Measurements from ENCODE around the gene ADRB1. TPM values are rescaled to one million over a fixed set of nuclear protein-coding genes. Genes with fewer than 3 reads are reported as not detected.

Gene ADRB1
- 7.2 and 19.1 TPM in 2 replicates for total RNA-seq

DNA sequence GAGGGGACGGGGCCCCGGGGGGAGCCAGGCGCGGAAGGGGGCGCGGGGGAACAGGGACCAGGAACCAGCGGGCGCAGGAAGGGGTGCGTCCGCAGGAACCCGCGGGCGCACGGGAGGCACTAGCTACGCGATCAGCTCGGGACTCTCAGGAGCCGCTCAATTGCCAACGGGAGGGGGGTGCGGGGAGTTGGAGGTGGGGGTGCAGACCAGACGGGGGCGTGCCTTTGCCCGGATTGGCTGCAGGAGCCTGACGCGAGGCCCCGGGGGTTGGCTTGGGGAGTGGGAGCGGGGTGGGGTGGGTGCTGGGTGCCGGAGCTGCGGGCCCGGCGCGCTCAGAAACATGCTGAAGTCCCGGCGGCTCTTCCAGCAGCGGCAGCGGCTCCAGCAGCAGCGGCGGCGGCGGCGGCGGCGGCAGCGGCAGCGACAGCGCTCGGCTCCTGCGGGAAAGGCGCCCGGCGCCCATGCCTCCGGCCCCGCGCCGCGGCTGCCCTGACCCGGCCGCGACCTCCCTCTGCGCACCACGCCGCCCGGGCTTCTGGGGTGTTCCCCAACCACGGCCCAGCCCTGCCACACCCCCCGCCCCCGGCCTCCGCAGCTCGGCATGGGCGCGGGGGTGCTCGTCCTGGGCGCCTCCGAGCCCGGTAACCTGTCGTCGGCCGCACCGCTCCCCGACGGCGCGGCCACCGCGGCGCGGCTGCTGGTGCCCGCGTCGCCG lies at the start of gene ADRB1:
ADRB1 (plus strand) TSS at position 335 of the 715 bp plus-strand sequence; CDS start at position 602, 267 bp downstream.
- peak; percentile 88 to 96 for DNase-seq (ENCODE audit: low read depth in 2 of 2)

DNA sequence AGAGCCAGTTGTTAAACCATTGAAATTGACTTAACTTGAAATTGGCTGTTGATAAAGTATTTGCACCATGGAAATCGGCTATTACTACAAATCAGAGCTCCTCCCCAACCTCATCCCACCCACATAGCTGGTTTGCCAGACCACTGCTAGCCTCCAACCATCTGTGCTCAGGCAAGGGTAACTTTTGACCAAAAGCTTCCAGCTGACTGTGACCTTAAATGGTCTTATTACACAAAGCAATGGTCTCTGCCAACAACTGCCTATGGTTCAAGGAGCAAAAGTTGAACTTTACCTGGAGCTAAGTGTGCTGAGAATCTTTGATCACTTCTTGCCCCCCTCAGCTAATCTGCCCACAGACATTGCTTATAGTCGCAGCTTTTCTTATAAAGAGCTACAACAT lies 48.5 kb upstream of the ADRB1 start:
- no peak for DNase-seq (ENCODE audit: low read depth in 2 of 2)

GRCh38 chr10:113997428-113997827 lies 46.2 kb upstream of the ADRB1 start:
- DNase-seq (ENCODE audit: low read depth in 2 of 2): no peak

DNA sequence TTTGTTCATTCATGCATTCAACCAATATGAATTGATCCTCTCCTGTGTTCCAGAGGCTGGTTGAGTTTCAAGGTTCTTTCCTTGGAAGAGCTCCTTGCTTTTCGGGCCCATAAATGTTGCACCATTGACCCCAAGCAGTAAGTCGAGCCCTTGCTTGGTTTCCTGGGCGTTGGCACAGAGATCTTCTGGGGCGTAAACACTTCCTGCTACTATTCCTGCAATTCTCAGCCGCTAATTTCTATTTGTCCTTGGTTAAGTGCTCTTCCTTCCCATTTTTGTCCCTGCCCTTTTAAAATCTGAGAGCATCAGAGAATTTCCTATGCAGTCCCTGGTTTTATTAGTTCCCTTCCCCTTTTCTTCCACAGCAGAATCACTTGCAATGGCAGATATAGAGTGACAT lies 44.1 kb upstream of the ADRB1 start:
- no peak for DNase-seq (ENCODE audit: low read depth in 2 of 2)

DNA sequence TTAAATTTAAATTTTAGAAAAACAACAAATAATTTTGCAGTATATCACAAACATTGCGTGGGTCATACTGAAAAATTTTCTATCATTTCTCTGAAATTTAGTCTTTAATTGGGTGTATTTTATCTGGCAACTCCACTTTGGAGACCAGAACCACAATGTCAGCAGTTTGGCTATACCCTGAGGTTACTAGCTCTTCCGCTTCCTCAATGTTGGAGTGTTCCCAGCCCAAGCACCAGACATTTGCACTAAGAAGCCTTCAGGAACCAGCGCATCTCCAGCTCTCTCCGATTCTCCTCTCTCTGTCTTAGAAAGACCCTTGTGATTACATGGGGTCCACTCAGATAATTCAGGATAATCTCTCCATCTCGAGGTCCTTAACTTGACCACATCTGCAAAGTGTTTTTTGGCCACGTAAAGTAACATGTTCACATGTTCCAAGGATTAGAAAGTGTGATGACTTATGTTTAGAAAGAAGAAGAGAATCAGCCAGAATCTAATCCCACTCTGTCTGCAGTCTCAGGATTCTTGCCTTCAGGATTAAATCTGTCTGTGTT lies 43.1 kb upstream of the ADRB1 start:
- DNase-seq (ENCODE audit: low read depth in 2 of 2): no peak

DNA sequence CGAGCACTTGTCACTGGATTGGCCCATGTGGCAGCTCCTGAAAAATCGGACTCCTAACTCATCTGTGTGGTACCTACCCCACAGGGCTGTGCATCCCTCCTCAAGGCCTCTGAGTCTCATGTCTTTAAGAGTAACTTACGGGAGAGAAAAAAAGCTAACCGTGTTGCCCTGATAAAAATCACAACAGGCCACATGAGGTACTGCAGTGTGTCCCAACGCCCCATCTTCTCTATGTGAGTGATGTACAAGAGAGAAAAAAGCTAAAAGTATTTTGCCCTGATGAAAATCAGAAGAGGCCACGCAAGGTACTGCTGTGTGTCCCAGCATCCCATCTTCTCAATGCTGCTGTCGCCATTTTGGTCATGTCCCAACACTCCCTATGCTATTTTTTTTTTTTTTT lies 41.2 kb upstream of the ADRB1 start:
- DNase-seq (ENCODE audit: low read depth in 2 of 2): no peak

DNA sequence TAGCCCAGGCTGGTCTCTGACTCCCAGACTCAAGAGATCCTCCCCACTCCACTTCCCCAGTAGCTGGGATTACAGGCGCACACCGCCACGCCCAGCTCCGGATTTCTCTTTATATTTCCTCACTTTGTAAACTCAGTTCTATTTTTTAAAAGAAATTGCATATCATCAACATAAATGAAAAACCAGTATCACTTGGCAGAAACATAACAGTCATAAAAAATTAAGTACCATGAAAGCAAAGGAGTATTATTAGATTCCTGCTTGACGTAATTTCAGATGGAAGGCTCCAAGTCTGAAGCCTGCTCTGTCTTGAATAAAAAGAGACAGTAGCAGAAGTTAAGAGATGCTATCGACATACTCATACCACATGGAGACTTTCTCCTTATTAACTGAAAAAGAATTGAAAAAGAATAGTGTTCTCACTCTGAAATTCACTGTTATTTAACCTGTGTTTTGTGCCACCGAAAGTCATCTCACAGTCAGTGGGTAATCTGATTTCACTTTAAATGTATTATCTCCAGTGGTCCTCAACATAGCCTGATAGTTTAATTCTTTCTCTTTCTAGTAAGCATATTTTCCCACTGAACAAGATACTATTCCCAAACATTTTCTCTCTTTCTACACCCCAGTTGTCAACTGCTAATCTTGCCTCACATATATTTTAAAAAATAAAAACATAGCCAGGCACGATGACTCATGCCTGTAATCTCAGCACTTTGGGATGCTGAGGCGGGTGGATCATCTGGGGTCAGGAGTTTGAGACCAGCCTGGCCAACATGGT lies 40.3 kb upstream of the ADRB1 start:
- no peak for DNase-seq (ENCODE audit: low read depth in 2 of 2)

- DNase-seq (ENCODE audit: low read depth in 2 of 2): peak in 1 of 2 donors; percentile 56
Measured at GRCh38 chr10:114009281-114009996, 34.2 kb upstream of the ADRB1 start.

DNA sequence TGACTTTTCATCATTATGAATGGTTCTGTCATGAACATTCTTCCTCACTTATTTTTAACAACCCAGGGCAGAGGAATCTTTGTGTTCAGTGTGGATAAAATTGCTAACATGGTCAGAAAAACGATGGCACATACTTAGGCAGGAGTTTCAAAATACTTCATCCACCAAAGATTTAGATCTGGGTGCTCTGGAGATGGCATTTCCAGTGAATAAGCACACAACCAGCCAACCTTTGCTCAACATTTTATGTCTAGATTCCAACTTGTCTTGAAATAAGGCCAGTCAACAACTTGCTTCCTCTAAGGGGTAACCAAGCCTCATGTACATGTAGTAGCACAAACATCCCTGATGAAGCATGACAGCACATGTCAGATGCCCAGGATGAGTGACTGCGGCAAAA lies 33.4 kb upstream of the ADRB1 start:
- no peak for DNase-seq (ENCODE audit: low read depth in 2 of 2)

- DNase-seq (ENCODE audit: low read depth in 2 of 2): no peak
Measured at GRCh38 chr10:114012650-114013049, 31.0 kb upstream of the ADRB1 start.

DNA sequence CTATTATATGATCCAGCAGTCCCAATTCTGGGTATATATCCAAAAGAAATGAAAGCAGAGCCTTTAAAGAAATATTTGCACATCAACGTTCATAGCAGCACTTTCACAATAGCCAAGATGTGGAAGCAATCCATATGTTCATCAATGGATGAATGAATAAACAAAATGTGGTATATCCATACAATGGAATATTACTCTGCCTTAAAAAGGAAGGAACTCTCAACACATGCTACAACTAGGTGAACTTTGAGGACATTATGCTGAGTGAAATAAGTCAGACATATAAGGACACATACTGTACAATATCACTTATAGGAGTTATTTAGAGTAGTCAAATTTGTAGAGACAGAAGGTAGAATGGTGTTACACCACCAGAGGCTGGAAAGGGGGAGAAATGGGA lies 28.0 kb upstream of the ADRB1 start:
- DNase-seq (ENCODE audit: low read depth in 2 of 2): no peak

DNA sequence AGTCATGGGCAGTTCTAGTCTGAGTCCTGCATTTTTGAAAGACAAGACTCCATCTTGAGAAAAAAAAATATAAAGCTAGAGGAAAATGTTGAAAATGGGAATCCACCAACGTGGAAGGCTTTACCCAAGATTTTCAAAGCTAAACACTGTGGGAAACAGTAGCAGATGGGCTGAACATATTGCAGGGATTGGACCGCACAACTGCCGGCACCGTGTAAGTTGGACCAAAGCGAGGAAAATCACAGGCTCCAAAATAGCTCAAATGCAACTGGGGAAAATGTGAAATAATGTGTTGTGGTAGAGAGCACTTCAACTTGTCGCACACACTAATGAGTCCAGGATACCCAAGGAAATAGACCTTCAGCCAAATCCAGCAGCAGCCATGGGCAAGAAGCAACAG lies 26.4 kb upstream of the ADRB1 start:
- DNase-seq (ENCODE audit: low read depth in 2 of 2): no peak

- no peak for DNase-seq (ENCODE audit: low read depth in 2 of 2)
Measured at GRCh38 chr10:114017873-114018272, 25.8 kb upstream of the ADRB1 start.

- no peak for DNase-seq (ENCODE audit: low read depth in 2 of 2)
Measured at GRCh38 chr10:114019226-114019625, 24.4 kb upstream of the ADRB1 start.

- DNase-seq (ENCODE audit: low read depth in 2 of 2): peak in 1 of 2 donors; percentile 45
Measured at GRCh38 chr10:114021154-114021553, 22.5 kb upstream of the ADRB1 start.

GRCh38 chr10:114021717-114022680 lies 21.7 kb upstream of the ADRB1 start:
- peak in 1 of 2 donors; percentile 36 for DNase-seq (ENCODE audit: low read depth in 2 of 2)

DNA sequence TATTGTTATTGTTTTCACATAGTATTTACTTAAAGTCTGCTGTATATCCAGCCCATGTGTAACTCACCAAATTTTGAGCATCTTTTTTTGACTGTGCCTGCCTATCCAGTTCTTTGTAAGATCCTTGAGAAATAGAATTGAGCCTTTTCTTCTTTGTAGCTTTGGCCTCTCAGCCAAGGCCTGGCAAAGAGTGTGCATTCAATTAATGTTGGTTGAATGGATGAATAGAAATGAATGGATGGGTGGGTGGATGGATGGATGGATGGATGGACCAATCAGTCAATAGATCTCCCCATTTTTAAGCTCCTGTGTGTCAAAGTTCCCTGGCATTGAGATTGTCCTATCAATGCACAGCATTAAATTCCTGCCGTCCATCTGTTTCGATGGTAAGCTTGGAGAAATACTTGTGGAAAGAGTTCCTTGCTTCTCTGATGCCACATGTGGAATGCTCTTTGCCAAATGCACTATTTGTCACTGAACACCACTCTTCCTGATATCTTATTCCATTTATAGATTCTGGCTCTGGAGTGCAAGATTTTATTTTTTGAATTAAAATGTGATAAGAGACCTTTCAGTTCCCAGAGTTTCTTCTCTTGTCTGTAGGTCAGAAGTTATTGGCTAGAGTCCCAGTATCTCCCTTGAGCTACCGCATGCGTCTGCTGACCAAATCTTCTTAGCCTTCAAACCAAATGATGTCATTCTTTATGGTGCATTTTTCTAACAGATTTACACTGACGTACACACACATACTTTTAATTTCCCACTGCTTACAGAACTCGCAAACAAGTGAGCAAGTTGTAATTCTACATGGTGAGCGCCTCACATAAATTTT lies 20.7 kb upstream of the ADRB1 start:
- DNase-seq (ENCODE audit: low read depth in 2 of 2): no peak

GRCh38 chr10:114024876-114025610 lies 18.6 kb upstream of the ADRB1 start:
- peak in 1 of 2 donors; percentile 19 for DNase-seq (ENCODE audit: low read depth in 2 of 2)

- DNase-seq (ENCODE audit: low read depth in 2 of 2): no peak
Measured at GRCh38 chr10:114025611-114026130, 18.0 kb upstream of the ADRB1 start.

Data from dermis microvascular lymphatic vessel endothelial cell (primary cell).